CD4-positive, alpha-beta T cell treated with Interferon gamma for 1 hour (primary cell): ENCODE data around the gene GGT5.

Experiments used
- DNase-seq: peaks from one replicate; pipeline ENCODE4 v3.0.0-alpha.2; 2020

GGT5 gene

DNA sequence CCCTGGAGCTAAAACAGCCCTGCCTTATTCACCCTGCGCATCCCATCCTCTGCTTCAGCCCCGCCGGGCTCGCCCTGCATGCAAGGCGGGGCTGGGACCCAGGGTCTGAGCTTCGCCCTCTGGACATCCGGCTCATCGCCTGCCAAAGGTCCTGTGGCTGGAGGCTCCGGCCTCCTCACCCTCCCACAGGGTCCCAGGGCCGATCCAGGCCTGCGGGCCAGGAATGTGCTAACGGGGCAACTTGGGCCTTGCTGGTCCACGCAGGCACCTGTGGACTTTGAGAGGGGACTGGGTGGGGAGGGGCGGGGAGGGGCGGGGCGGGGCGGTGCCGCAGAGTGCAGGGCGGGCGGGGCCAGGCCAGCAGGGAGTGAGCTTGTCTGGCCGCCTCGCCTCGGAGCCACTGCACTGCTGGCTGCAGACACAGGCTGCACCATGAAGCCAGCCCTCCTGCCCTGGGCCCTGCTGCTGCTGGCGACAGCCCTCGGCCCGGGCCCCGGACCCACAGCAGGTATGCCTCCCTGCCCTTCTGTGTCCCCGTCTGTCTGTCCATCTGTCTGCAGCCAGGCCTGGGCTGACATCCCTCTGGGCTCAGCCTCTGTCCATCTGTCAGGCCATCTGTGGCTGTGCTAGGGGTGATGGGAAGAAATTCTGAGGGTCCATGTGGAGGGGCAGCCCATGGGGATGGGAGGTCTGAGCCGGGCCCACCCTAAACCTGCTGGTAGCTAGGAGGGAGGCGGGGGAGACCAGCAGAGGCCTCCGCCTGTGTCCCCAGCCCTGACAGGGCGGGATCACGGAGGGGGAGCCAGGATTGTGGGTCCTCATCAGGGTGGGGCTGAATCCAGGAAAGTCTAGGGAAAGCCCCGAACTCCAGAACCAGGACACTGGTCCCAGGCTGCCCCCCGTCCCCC, 63.5 kb downstream of the GGT5 start, which contains the start of gene SUSD2:
SUSD2 (plus strand) TSS at position 400 of the 908 bp plus-strand sequence; CDS start at position 433, 33 bp downstream.
- DNase-seq, result no peak

DNA sequence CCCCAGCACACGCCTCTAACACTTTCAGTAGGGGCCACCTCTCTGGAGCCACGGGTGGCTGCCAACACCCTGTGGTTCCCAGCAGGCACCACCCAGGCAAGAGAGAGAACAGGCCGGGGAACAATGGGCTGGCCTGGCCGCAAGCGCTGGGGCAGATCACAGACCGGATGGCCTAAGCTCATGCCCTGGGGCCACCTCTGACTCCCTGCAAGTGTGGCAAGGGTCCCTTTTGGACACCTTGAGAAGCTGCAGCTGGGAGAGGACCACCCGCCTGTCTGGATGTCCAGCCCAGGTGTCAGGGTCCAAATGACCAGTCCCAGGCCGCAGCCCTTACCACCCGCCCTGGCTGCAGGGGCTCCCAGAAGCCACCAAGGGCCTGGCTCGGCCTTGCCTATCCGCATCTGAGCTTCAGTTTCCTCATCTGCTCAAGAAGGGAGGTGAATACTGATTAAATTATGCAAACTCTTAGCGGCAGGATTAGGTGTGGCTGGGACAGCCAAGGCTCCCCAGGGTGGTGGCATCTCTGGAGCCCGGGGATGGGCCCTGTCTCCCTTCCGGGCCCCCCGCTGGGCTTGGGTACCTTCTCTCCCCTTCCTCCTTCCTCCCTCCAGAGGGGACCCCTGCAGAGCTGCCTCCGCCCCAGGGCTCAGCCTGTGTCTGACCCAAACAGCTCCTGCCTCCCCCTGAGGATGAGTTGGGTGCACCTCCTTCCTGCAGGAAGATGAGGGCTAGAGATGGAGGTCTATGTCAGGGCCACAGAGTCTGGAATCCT, 64.4 kb downstream of the GGT5 start:
- DNase-seq, result no peak

DNA sequence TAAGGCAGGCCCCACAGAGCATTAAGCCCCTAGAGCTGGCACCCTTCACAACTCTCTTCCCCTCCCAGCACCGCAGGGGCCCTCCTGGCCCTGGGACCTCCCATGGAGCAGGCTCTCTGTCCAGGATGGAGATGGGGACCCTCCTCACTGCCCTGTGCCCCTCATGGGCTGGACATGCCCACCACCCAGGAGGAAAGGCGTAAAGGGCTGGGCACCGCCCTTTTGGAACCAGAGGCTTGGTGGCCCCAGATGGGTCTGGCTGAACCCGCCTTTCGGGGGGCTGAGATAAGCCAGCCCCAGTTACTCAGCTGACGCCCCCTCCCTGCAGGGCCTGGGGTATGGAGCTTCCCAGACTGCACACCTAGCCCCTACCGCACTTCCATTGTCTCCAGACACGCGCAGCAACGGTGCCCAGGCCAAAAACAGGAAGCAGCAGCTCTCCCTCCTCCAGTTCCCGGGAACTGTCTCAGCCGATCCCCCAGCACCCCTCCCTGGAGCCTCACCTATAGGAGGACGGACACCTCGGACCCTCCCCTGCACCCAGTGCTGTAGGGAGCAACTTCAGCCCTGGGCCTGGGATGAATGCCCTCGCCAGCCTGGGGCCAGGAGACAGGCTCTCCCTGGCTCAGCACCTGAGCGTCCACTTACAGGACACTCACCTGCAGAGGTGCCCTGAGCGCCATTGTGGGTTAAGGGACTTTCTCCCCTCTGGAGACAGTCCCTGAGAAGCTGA, 65.2 kb downstream of the GGT5 start:
- DNase-seq, result no peak

DNA sequence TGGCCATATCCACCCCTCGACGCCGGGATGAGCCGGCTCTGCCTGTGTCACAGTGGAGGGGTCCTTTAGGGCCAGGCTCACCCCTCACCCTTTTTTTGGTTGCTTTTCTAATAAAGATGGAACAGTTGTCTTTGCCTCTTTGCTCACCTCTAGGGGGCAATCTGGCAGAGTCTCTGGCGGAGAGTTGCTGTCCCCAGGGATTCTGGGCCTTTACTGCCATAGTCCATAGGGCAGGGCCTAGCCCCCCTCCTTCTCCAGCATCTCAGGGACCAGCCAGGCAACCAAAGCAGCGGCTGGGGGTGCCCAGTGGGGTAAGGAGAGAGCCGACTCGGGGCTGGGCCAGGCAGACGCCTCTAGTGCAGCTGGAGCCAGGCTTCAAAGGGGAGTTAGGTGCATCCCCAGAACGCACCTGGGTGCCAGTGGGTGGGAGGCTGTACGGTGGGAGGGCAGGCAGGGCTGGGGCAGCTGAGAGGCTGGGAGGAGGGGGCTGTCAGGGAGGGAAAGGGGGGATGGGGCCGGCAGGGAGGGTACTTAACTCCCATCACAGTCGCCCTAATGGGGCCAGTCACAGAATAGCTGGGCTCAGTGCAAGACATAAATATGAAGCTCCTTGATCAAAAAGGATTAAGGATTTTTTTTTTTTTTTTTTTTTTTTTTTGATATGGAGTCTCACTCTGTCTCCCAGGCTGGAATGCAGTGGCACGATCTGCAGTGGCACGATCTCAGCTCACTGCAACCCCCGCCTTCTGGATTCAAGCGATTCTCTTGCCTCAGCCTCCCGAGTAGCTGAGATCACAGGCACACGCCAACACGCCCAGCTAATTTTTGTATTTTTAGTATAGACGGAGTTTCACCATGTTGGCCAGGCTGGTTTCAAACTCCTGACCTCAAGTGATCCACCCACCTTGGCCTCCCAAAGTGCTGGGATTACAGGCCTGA, 66.1 kb downstream of the GGT5 start:
- DNase-seq, result no peak

DNA sequence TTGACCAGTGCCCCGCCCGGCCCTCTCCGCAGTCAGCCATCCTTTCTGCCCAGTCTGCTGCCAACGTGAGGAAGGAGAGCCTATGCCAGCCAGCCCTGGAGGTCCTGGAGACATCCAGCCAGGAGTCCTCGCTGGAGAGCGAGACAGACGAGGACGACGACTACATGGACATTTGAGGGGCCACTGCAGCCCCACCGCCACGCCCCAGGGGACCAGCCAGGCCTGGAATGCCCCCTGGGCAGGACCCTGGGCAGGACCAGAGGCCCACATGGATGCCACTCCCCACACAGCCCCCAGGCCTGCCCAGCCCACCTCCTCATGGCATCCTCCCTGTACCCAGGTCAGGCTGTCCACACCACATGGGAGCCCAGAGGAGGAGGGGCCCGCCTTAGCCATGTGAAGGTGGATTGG, 66.9 kb downstream of the GGT5 start:
- no peak for DNase-seq

DNA sequence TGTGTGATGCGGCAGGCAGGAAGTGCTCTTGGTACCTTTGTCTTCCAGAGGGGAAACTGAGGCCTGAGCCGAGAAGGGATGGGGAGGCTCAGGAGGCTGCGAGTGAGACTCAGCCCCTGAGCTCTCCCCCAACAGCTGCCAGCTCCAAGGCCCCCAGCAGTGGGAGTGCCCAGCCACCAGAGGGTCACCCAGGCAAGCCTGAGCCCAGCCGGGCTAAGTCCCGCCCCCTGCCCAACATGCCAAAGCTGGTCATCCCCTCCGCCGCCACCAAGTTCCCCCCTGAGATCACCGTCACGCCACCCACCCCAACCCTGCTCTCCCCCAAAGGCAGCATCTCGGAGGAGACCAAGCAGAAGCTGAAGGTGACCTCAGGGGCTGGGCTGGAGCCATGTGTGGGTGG, 67.4 kb downstream of the GGT5 start:
- DNase-seq, result no peak

DNA sequence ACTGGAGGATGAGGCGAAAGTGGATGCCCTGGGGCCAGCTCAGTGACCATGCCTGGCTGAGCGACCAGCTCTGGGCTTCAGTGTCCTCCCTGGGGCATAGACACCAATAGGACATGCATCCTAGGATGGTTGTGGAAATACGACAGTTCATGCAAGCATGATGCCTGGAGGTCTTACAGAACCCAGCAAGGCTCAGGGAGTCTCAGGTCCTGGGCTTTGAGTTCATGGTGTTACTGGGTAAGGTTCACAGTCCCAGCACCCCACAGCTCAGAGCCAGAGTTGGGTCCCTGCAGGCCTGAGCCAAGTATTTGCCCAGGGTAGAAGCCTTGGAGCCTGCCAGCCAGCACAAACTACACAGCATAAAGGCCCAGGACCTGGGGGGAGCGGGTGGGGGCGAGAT, 67.8 kb downstream of the GGT5 start:
- DNase-seq, result no peak

DNA sequence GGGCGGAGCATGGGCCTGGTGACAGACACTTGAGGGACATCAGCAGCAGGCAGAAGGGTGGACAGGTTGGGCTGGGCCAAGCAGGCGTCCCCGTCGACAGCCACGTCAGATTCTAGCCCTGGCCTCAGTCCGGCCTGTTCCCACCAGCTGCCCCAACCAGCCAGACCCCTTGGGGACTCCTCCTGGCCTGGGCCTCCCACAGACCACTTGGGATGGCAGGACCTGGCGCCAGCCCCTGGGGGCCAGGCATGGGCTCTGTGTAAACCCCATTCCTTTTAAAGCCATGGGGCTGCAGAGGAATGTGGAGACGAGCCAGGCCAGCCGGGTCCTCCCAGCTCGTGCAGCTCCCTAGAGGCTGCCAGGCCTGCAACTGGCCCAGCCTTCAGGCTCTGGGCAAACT, 68.3 kb downstream of the GGT5 start:
- DNase-seq, result no peak

DNA sequence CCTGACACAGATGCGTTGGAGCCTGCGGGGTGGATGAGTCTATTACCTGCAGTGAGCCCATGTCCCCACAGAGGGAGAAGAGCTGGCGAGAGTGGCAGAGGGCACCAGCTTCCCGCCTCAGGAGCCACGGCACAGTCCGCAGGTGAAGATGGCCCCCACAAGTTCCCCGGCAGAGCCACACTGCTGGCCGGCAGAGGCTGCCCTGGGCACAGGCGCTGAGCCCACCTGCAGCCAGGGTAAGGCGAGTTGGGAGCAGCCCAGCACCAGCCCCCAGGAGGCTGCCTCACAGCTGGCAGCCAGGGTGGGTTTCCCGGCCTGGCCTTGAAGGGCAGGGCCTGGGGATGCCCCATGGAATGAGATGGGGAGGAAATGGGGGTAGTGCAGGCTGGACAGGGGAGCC, 68.8 kb downstream of the GGT5 start:
- DNase-seq, result no peak

DNA sequence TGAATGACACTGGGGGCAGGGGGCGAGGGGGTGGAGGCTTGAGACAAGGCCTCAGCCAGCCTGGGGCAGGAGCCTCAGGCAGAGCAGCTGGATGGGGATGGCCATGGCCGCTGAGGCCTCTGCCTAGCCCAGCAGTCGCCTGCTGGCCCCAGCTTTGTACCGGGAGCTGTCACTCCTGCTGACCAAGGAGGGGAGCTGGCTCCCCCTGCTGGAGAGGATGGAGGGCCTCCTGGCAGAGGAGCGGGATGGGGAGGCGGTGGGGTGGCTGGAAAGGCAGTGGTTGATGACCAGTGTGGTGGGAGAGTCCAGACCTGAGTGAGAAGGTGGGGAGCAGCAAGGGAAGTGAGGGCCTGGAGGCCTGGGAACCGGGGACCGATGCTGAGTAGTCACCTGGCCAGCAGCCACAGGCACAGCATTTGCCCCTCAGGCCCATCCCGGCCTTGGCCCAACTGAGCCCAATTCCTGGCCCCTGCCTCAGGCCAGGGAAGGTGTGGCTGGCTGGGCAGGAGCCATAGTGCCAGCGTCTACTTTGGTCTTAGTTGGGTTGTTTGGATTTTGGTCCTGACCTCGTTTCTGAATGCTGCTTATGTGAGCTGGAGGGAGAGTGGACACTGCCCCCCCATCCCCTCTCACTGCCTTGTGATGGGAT, 69.6 kb downstream of the GGT5 start:
- peak; percentile 58 for DNase-seq

DNA sequence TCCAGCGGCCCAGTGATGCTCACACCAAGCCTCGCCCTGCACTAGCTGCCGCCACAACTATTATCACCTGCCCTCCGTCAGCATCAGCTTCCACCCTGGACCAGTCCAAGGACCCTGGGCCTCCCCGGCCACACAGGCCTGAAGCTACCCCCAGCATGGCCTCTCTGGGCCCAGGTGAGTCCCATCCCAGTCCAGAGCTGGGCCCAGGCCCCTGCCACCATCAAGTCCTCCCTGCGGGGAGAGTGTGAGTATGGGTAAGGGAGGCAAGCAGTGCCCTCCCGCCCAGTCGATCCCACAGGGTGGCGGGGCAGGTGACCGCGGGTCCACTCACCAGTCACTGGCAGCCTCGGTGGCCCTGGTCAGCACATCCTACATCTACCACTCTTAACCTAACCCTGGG, 73.1 kb downstream of the GGT5 start:
- DNase-seq, result no peak

DNA sequence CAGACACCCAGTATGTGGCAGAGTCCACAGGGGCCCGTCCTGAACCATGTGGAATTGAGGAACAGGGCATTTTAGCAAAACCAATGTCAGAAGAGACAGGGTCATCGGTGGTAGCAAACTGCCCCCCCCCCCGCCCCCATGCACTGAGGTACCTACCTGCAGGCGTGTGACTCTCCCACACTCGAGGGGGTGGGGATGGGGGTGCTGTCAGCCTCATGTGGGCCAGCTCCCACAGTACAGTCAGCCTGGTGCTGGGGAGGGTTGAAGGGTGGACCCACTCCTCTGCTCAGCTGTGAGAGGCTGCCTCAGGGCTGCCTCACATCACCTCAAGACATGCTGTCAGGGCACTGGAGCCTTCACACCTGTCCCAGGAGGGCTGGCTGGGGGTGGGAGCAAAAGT, 74.2 kb downstream of the GGT5 start:
- DNase-seq, result no peak

DNA sequence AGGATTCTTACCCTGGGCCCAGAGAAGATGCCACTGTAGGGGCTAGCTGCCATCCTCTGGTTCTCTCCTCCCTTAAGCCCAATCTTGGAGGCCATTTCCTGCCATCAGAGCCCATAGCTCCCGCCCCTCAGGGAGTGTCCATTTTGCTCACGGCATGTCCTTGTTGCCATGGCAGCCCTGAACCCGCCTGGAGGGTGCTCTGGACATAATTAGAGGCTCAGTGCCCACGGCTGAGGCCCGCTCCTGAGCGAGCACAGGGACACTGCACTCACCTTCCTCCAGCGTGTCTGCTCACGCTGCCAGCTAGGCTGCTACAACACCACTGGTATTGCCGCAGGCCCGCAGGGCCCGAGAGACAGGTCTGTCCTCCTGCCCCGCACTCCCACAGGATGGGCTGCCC, 74.7 kb downstream of the GGT5 start:
- no peak for DNase-seq
